Eye (tissue), 1 donor: ENCODE results near the gene KRT28.

Experiments
- DNase-seq: peaks from one replicate; pipeline ENCODE4 v3.0.0-alpha.2; 2015

KRT28 gene

DNA sequence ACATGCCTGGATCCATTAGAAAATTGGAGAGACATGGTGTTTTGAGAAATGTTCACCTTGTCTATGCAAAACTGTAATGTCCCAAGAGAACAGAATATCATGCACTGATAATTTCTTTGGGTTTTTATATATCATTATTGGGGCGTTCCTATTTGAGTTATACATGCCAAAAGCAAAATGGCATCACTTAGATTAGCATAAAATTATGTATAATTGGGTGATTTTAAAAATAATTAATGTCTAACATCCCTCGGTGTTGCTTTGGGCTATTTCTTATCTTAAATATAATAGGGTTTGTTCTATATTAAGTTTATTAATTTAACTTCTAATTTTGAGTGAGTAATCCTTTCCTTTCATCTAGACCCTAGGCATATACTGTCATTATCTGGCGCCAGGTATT, at the start of gene KRT28:
Gene KRT28, minus strand, starts transcription at position 101 of the 400 bp plus-strand sequence. Its CDS starts 66 bp downstream, at position 35.
- DNase-seq: no peak

DNA sequence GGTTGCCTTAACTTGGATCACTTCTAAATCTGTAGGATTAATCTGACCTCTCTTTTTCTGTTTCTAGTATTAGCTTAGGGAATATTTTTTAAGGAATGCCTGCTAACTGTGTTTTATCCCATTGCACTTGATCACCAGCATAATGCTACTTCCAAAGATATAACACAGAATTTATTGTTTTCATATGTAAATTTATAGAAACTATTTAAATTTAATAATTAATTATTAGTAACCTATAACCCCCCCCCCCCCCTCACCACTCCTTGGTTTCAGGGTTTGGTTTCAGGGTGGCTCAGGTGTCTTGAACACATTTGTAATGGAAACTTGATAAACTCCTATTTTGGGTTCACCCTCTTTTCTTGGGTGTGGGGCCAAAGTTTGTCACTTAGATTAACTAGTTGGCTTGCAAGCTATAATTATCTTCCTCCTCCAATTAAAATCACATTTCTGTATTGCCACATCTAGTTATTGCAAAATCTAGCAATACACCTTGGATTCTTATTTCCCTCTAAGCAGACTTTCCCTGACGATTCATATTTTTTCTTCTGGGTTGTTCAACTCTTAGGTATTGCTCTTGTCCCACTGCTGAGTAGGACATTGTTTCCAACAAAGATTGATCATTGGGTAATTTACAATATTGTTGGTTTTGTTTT, 49.0 kb upstream of the KRT28 start:
- no peak for DNase-seq

DNA sequence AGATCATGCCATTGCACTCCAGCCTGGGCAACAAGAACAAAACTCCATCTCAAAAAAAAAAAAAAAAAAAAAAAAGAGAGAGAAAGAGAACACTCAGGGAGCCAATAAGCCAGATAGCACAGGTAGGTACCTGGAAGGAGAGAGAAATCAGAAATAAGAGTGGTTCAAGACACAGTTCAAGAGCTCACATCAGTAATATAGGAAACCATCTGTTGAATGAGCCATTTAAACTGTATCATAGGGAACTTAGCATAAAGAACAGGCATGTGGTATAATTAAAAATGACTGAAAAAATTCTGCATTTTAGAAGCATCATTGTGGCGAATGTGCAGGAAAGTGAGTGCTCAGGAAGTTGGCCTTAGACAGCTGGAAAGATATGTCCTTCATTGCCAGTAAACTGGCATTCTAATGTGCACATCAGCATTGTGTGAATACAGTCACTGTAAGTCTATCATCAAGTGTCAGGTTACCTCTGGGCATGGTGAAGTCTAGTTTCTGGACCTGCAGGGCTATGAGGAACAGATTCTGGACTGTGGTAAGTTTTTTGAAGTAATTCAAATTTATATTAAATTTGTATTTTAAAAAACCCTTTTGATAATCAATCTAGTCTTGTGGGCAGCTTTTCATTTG, 46.9 kb upstream of the KRT28 start:
- DNase-seq: no peak

GRCh38 chr17:40844671-40845107, 44.9 kb upstream of the KRT28 start:
- DNase-seq: no peak

DNA sequence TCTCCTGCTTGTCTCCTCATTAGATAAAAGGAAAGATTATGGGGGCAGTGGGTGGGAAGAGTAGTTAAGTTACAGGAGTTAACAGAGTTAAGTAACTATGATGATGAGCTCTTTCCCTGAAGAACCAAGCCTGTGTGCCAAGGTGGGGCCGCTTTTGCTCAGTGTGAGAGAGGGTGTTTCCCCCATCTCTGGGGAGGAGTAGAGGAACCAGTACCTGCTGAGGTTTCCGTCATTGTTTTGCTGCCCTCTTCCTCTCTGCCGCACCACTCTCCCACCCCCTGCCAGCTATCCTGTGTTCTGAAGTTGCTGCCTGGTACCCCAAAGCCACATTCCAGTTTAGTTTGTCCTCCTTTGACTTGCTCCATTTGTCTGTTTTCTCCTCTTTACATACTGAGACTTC, 43.5 kb upstream of the KRT28 start:
- DNase-seq: no peak

- peak; percentile 27 for DNase-seq
These were observed 41.5 kb upstream of the KRT28 start for GRCh38 chr17:40841246-40841645.

DNA sequence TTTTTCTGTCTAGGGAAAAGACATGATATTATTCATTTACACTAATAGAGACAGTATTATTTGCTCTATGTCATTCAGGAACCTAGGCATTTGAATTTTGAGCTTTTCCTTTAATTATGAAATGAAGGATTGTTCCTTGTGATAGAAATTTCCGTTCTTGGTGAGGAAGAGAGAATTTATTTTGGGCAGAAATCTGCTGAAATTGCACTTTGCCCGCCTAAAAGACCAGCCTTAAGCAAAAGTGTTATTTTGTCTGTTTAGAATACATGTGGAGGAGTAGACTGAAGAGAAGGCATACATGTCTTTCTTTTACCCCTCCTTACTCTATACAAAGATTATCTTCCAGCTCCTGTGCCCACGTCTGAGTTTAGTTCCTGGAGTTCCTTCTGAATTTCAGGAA, 39.4 kb upstream of the KRT28 start:
- no peak for DNase-seq

DNA sequence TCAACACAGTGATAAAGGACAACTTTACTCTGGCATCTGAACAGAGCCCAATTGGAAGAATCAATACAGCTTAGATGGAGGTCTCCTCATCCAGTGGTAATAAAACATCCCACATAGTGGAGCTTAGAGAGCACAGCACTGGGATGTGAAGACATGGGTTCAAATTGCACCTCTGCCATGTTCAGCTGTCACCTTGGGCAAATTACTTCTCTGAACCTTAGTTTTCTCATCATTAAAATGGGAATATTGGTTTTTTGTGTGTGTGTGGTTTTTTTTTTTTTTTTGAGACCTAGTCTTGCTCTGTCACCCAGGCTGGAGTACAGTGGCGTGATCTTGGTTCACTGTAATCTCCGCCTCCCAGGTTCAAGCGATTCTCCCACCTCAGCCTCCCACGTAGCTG, 36.3 kb upstream of the KRT28 start:
- no peak for DNase-seq

- no peak for DNase-seq
These were observed 34.1 kb upstream of the KRT28 start for GRCh38 chr17:40833882-40834281.

DNA sequence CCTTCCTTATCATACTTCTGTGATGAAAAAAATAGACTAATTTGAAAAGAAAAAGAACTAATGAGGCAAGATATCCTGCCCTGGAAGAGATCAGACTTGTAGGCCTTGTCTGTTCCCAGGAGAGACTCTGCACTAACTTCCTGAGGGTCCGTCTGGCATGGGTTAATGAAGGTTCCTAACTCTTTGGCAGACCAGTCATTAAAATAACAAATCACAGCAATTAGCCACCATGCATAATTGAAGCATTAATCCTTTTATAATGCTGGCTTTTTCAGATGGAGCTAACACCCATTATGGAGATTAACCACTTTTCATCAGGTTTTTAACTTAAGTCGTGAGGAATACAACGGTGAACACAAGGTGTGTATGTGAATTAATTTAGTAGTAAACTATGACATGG, 33.1 kb upstream of the KRT28 start:
- no peak for DNase-seq

DNA sequence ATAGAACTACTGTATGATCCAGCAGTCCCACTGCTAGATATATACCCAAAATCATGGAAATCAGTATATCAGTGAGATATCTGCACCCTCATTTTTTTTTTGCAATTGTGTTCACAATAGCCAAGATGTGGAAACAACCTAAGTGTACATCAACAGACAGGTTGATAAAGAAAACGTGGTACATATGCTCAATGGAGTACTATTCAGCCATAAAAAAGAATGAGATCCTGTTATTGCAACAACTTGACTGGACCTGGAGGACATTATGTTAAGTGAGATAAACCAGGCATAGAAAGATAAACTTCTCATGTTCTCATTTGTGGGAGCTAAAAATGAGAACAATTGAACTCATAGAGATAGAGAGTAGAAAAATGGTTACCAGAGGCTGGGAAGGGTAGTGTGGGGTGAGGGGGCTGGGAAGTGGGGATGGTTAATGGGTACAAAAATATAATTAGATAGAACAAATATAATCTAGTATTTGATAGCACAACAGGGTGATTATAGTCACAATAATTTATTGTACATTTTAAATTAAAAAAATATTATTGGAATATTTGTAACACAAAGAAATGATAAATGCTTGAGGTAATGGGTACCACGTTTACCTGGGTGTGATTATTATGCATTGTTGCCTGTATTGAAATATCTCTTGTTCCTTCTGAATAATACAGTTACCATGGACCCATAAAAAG, 30.5 kb upstream of the KRT28 start:
- no peak for DNase-seq

GRCh38 chr17:40828454-40829044, 28.8 kb upstream of the KRT28 start:
- no peak for DNase-seq

DNA sequence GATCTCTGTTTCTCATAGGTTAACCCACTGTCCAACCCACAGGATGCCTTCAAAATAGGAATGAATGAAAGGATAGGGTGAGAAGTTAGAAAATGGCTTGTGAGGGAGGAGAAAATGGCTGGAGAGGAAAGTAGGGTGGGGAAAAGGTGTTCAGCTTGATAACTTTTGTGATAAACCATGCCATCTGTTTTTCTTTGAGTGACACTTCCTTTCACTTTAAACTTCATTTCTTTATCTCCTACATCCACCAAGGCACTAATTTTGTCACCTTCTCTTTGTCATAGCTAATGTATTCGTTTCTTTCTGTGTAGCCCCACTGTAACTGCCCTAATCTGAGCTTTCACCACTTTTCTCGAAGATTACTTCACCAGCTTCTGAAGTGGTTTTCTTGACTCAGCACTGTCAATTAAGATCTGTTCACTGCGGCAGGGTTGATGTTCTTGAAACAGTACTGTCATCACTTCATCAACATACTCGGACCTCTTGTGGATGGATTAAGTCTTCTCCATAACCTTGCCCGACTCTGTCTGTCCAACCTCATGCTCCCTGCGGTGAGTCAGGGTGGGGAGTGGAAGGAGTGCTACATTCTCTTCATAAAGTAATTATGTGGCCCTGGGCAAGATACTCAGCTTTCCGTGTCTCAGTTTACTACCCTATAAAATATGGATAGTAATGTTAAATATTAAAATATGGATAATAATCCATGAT, 28.1 kb upstream of the KRT28 start:
- no peak for DNase-seq

GRCh38 chr17:40825599-40825998, 25.8 kb upstream of the KRT28 start:
- DNase-seq: no peak

- DNase-seq: no peak
These were observed 24.5 kb upstream of the KRT28 start for GRCh38 chr17:40824015-40824832.

DNA sequence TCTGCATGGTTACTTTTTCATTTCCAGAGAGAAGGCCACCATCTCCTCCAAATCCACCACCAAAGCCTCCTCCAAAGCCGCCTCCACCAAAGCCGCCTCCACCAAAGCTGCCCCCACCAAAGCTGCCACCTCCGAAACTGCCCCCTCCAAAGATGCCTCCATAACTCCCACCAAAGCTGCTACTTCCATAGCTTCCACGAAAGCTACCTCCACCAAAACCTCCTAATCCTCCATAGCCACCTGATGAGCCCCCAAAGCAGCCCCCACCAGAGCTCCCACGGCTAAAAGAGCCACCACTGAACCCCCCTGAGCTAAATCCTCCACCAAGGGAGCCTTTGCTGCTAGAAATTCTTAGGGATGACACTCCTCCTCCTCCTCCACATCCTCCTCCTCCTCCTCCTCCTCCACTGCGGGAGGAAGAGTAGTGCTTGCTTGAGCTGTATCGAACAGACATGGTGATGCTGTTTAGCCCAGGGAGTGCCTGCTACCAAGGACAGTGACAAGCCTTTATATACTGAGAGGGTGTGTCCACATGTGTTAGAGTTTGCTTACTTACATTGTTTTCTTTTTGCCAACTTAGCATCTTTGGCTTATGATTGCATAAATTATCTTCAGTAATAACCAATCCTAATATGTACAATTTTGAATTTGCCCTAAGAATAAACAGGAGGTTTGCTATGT, 22.5 kb upstream of the KRT28 start, which contains the start of gene KRT10:
Gene KRT10, minus strand, starts transcription at position 483 of the 681 bp plus-strand sequence. Its CDS starts 29 bp downstream, at position 454.
- DNase-seq: no peak

GRCh38 chr17:40821536-40821935, 21.8 kb upstream of the KRT28 start:
- DNase-seq: no peak

DNA sequence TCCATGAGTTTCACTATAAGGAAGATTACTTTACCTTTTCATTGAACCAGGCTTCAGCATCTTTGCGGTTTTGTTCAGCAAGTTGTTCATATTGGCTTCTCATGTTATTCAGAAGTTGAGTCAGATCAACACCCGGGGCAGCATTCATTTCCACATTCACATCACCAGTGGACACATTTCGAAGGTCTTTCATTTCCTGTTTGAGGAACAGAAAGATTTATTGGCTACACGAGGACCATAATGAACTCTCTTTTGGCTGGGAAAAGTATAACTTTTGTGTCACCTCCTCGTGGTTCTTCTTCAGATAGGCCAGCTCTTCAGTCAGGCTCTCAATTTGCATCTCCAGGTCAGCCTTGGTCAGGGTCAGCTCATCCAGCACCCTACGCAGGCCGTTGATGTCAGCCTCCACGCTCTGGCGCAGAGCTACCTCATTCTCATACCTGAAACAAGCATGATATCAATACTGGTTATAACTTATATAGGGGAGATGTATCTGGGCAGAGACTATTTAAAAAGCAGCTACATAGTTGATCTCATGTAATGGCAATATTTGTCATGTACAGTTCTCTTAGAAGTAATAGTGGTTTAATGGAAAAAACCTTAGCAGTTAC, 20.6 kb upstream of the KRT28 start:
- DNase-seq: no peak

DNA sequence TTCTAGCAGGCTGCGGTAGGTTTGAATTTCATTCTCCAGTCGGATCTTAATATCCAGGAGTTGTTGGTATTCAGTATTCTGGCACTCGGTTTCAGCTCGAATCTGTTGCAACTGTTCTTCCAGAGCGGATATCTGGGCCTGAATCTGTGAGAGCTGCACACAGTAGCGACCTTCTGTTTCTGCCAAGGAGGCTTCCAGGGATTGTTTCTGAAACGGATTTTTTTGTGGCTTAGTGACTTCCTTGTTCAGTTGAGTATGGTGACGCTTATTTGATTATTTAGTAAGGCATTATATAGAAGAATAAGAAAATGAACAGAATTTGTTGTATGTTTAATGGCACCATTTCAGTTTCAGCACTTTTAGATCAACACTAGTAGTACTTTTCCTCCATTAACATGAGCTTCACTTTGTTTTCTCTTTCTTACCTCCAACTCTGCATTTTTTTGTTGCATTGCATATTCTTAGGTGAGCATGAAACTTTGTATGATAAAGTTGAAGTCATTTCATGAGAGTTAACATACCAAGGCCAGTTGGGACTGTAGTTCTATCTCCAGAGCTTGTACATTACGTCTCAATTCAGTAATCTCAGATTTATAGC, 19.9 kb upstream of the KRT28 start:
- DNase-seq: no peak

DNA sequence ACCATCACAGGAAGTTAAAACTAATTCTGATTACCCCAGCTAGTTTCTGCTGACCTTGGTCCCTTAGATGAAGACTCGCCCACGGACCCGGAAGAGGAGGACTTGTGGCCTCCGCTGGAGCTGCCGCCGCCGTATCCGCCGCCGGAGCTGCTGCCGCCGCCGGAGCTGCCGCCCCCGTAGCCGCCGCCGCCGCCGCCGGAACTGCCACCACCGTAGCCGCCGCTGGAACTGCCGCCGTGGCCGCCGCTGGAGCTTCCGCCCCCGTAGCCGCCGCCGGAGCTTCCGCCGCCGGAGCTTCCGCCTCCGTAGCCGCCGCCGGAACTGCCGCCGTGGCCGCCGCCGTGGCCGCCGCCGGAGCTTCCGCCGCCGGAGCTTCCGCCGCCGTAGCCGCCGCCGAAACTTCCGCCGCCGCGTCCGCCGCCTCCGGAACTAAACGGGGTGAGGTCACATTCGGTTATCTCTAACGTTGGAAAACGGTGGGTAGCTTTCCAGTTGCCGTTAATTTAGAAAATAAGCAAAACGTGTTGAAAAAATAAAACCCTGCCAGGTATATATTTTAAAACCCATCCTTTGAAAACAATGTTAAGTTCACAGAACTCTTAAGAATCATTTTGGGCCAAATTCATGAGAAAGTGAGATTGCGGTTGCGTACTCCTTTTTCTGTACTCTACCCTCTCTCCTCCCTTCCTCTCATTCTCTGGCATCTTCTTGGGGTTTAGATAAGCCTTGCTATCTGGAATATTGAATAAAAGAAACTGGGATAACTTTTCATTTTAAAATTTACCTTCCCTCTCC, 19.2 kb upstream of the KRT28 start:
- DNase-seq: peak; percentile 94
